Stimulated activated CD4-positive, alpha-beta T cell treated with anti-CD3 and anti-CD28 coated beads, Interleukin-1b, Interleukin-23, amount 100 ng/mL, for 1 hour (primary cell): ENCODE data around the gene HTR3A.
"Not testable (repeated sequence)": the region's sequence is repeated elsewhere in the genome, so short reads cannot be mapped to it uniquely, and the experiment has no call there.

Source experiments
- DNase-seq, 2 donors: peaks; one replicate each; pipeline ENCODE4 v3.0.0-alpha.2; 2020; ENCODE audit warnings: low read depth in 2 of 2

Gene HTR3A

GRCh38 chr11:113974741-113975470 is at the start of gene HTR3A:
Gene HTR3A (plus strand): TSS chr11:113975108. CDS start chr11:113975326, 218 bp downstream.
- no peak for DNase-seq

- DNase-seq = no peak
Observed at GRCh38 chr11:113926273-113927197, 48.4 kb upstream of the HTR3A start.

GRCh38 chr11:113928311-113928710 is 46.6 kb upstream of the HTR3A start:
- no peak for DNase-seq

GRCh38 chr11:113932788-113933187 is 42.1 kb upstream of the HTR3A start:
- DNase-seq = no peak

- not testable (repeated sequence) for DNase-seq
Observed at GRCh38 chr11:113934193-113934592, 40.7 kb upstream of the HTR3A start.

- no peak for DNase-seq
Observed at GRCh38 chr11:113934761-113935160, 40.1 kb upstream of the HTR3A start.

- no peak for DNase-seq
Observed at GRCh38 chr11:113935858-113936257, 39.0 kb upstream of the HTR3A start.

GRCh38 chr11:113937918-113938317 is 37.0 kb upstream of the HTR3A start:
- DNase-seq = no peak

GRCh38 chr11:113942256-113942655 is 32.7 kb upstream of the HTR3A start:
- no peak for DNase-seq

GRCh38 chr11:113946162-113946561 is 28.7 kb upstream of the HTR3A start:
- not testable (repeated sequence) for DNase-seq

GRCh38 chr11:113947994-113948393 is 26.9 kb upstream of the HTR3A start:
- DNase-seq = no peak

- DNase-seq = no peak
Observed at GRCh38 chr11:113949891-113950290, 25.0 kb upstream of the HTR3A start.

- DNase-seq = no peak
Observed at GRCh38 chr11:113951537-113951936, 23.4 kb upstream of the HTR3A start.

GRCh38 chr11:113952070-113952469 is 22.8 kb upstream of the HTR3A start:
- no peak for DNase-seq

- no peak for DNase-seq
Observed at GRCh38 chr11:113952588-113952987, 22.3 kb upstream of the HTR3A start.

- no peak for DNase-seq
Observed at GRCh38 chr11:113954235-113954634, 20.7 kb upstream of the HTR3A start.

- no peak for DNase-seq
Observed at GRCh38 chr11:113956986-113957385, 17.9 kb upstream of the HTR3A start.

GRCh38 chr11:113960702-113961330 is 14.1 kb upstream of the HTR3A start:
- DNase-seq = no peak

GRCh38 chr11:113967361-113967760 is 7.5 kb upstream of the HTR3A start:
- DNase-seq = no peak

GRCh38 chr11:113971506-113972195 is 3.3 kb upstream of the HTR3A start:
- no peak for DNase-seq

- no peak for DNase-seq
Observed at GRCh38 chr11:113977071-113977490, 2.2 kb downstream of the HTR3A start.

GRCh38 chr11:113977701-113978100 is 2.8 kb downstream of the HTR3A start:
- DNase-seq = no peak
